ENCODE results near the gene LANCL3. TPM values are rescaled to one million over a fixed set of nuclear protein-coding genes. Genes with fewer than 3 reads are reported as not detected.
"Not testable (repeated sequence)": the region's sequence is repeated elsewhere in the genome, so short reads cannot be mapped to it uniquely, and the experiment has no call there.

Gene LANCL3
- total and polyA plus RNA-seq, 7 donors: 0.01 to 0.30 (median 0.06) TPM

GRCh38 chrX:37644381-37645305, 73.2 kb downstream of the LANCL3 start:
- no peak for ATAC-seq
- Histone ChIP-seq H3K4me3 (no peak overlapping the region), H3K9me3 (no peaks in the 10 kb centered on the region), H3K27ac (no peak overlapping the region), H3K4me1 (no peaks in the 10 kb centered on the region), H3K36me3 (ENCODE audit: insufficient read depth in 1 of 2, low read depth in 1 of 2) (no peaks in the 10 kb centered on the region), H3K27me3 (ENCODE audit: insufficient read depth in 3 of 3, low read length in 2 of 3) (no peaks in the 10 kb centered on the region)
- TF ChIP-seq CTCF (IDR thresholded peaks at IDR 0.05): no peak
- intact Hi-C loops (cut with DNase I): no loop called here
- no peak for DNase-seq
- 50 to 68% (median 55%) methylated on average over 6 of the region's 6 CpGs for WGBS, 3 donors

GRCh38 chrX:37646254-37646653, 74.8 kb downstream of the LANCL3 start:
- intact Hi-C loops (cut with DNase I): no loop called here
- Histone ChIP-seq H3K27me3 (ENCODE audit: insufficient read depth in 3 of 3, low read length in 2 of 3) (no peaks in the 10 kb centered on the region), H3K9me3 (no peaks in the 10 kb centered on the region), H3K4me1 (no peaks in the 10 kb centered on the region), H3K27ac (no peak overlapping the region), H3K36me3 (ENCODE audit: insufficient read depth in 1 of 2, low read depth in 1 of 2) (no peaks in the 10 kb centered on the region), H3K4me3 (no peak overlapping the region)
- no peak for TF ChIP-seq CTCF (IDR thresholded peaks at IDR 0.05)
- ATAC-seq (no peak), DNase-seq (no peak)

GRCh38 chrX:37650879-37651278, 79.4 kb downstream of the LANCL3 start:
- H3K4me1 ChIP-seq; DNase-seq; H3K36me3 ChIP-seq (ENCODE audit: insufficient read depth in 1 of 2, low read depth in 1 of 2); H3K9me3 ChIP-seq; intact Hi-C loops (cut with DNase I); H3K27me3 ChIP-seq (ENCODE audit: insufficient read depth in 3 of 3, low read length in 2 of 3); ATAC-seq; H3K27ac ChIP-seq; H3K4me3 ChIP-seq: not testable (repeated sequence)
- 78 to 88% (median 81%) methylated on average over 2 of the region's 2 CpGs for WGBS, 3 donors

DNA sequence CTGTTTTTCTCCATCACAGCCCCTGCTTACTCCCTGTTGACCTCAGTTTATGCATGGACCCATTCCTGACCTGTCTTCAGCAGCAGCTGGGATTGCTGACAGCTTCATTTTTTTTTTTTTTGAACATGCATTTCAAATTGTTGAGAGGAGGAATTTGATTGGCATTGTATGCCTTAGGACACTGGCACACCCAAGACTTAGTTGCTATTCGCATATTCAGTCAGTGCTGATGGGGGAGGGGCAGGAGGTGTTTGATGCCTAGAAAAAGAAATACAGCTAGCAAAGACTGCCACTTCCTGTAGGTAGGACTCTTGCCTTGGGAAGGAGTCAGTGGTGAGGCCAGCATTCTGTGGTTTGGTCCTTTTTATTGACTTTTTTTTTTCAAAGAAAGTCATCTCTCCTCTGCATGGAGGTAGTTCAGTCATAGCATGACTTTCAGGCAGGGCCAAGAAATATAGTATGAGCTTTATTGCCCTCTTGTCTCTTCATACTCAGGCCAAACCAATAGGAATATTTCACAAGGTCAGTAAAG, 80.5 kb downstream of the LANCL3 start:
- intact Hi-C loops (cut with DNase I): no loop called here
- no peaks in the 10 kb centered on the region for H3K36me3 ChIP-seq (ENCODE audit: insufficient read depth in 1 of 2, low read depth in 1 of 2)
- no peak overlapping the region for H3K4me3 ChIP-seq
- no peak overlapping the region for H3K27ac ChIP-seq
- H3K27me3 ChIP-seq (ENCODE audit: insufficient read depth in 3 of 3, low read length in 2 of 3): peaks cover 0 to 5% (median 0%) of the 10 kb centered on the region in 3 donors
- no peaks in the 10 kb centered on the region for H3K4me1 ChIP-seq
- ATAC-seq: no peak
- DNase-seq: no peak
- no peaks in the 10 kb centered on the region for H3K9me3 ChIP-seq
- WGBS, 3 donors: 58 to 97% (median 82%) methylated on average over 1 of the region's 1 CpG
- TF ChIP-seq CTCF (IDR thresholded peaks at IDR 0.05): no peak

- no peak for TF ChIP-seq CTCF (IDR thresholded peaks at IDR 0.05)
- no peak overlapping the region for H3K27ac ChIP-seq
- DNase-seq (no peak), ATAC-seq (no peak)
- no peaks in the 10 kb centered on the region for H3K36me3 ChIP-seq (ENCODE audit: insufficient read depth in 1 of 2, low read depth in 1 of 2)
- WGBS, 3 donors: 87 to 97% (median 90%) methylated on average over 8 of the region's 8 CpGs
- no peaks in the 10 kb centered on the region for H3K4me1 ChIP-seq
- no peaks in the 10 kb centered on the region for H3K9me3 ChIP-seq
- intact Hi-C loops (cut with DNase I): no loop called here
- no peak overlapping the region for H3K4me3 ChIP-seq
- H3K27me3 ChIP-seq (ENCODE audit: insufficient read depth in 3 of 3, low read length in 2 of 3): peaks cover 0 to 5% (median 0%) of the 10 kb centered on the region in 3 donors
Measured at GRCh38 chrX:37652589-37653231, 81.2 kb downstream of the LANCL3 start.
